Neuron (in vitro differentiated cells): ENCODE data around the gene DYRK1A.
"Not testable (repeated sequence)": the region's sequence is repeated elsewhere in the genome, so short reads cannot be mapped to it uniquely, and the experiment has no call there.

Experiments used
- H2AFZ ChIP-seq: one replicate; pipeline ENCODE4 v1.6.1; 2013; ENCODE audit warnings: low read depth, mild to moderate bottlenecking, inconsistent platforms, low read length, moderate library complexity
- H3K27me3 ChIP-seq: one replicate; pipeline ENCODE4 v1.6.1; 2013; ENCODE audit warnings: low read length; ENCODE audit not compliant: insufficient read depth
- H3K36me3 ChIP-seq: one replicate; pipeline ENCODE4 v1.6.1; 2013; ENCODE audit warnings: low read length; ENCODE audit not compliant: insufficient read depth
- H3K4me1 ChIP-seq: one replicate; pipeline ENCODE4 v1.6.1; 2013; ENCODE audit warnings: low read length; ENCODE audit not compliant: insufficient read depth
- H3K4me3 ChIP-seq: 2 replicates; pipeline ENCODE4 v1.5.1; 2013; ENCODE audit warnings: mild to moderate bottlenecking, low read length, moderate library complexity
- H3K9me3 ChIP-seq: one replicate; pipeline ENCODE4 v1.6.1; 2013; ENCODE audit warnings: low read length

The DYRK1A gene

GRCh38 chr21:37542512-37542911 lies 175.9 kb downstream of the DYRK1A start:
- H3K36me3 ChIP-seq = no peaks in the 10 kb centered on the region
- H3K4me3 ChIP-seq = no peak overlapping the region
- H3K27me3 ChIP-seq = no peaks in the 10 kb centered on the region
- no peak overlapping the region for H2AFZ ChIP-seq
- H3K4me1 ChIP-seq = no peaks in the 10 kb centered on the region
- peaks cover 5% of the 10 kb centered on the region for H3K9me3 ChIP-seq

- peaks cover 3% of the 10 kb centered on the region for H3K9me3 ChIP-seq
- H3K27me3 ChIP-seq = no peaks in the 10 kb centered on the region
- no peak overlapping the region for H2AFZ ChIP-seq
- no peaks in the 10 kb centered on the region for H3K4me1 ChIP-seq
- H3K36me3 ChIP-seq = no peaks in the 10 kb centered on the region
- H3K4me3 ChIP-seq = no peak overlapping the region
Measured at GRCh38 chr21:37546299-37546908, 179.8 kb downstream of the DYRK1A start.

- peaks cover 3% of the 10 kb centered on the region for H3K9me3 ChIP-seq
- H3K4me1 ChIP-seq = peaks cover 2% of the 10 kb centered on the region
- H3K4me3 ChIP-seq = no peak overlapping the region
- H3K27me3 ChIP-seq = no peaks in the 10 kb centered on the region
- H2AFZ ChIP-seq = no peak overlapping the region
- H3K36me3 ChIP-seq = no peaks in the 10 kb centered on the region
Measured at GRCh38 chr21:37546949-37547614, 180.5 kb downstream of the DYRK1A start.

GRCh38 chr21:37547615-37548200 lies 181.1 kb downstream of the DYRK1A start:
- Histone ChIP-seq H3K4me3 (no peak overlapping the region), H3K36me3 (no peaks in the 10 kb centered on the region), H3K27me3 (no peaks in the 10 kb centered on the region)

GRCh38 chr21:37548521-37548981 lies 182.0 kb downstream of the DYRK1A start:
- Histone ChIP-seq H2AFZ (no peak overlapping the region), H3K9me3 (peaks cover 3% of the 10 kb centered on the region), H3K27me3 (no peaks in the 10 kb centered on the region), H3K4me1 (peaks cover 2% of the 10 kb centered on the region), H3K4me3 (no peak overlapping the region), H3K36me3 (no peaks in the 10 kb centered on the region)

More at GRCh38 chr21:37547615-37548200, 181.1 kb downstream of the DYRK1A start:
- H3K9me3 ChIP-seq = peaks cover 3% of the 10 kb centered on the region
- peaks cover 2% of the 10 kb centered on the region for H3K4me1 ChIP-seq
- H2AFZ ChIP-seq = no peak overlapping the region

GRCh38 chr21:37549730-37550129 lies 183.2 kb downstream of the DYRK1A start:
- H3K9me3 ChIP-seq, H3K4me3 ChIP-seq, H3K36me3 ChIP-seq, H3K27me3 ChIP-seq, H3K4me1 ChIP-seq, H2AFZ ChIP-seq: not testable (repeated sequence)

GRCh38 chr21:37550157-37550556 lies 183.6 kb downstream of the DYRK1A start:
- no peak overlapping the region for H3K4me3 ChIP-seq
- no peak overlapping the region for H2AFZ ChIP-seq
- H3K9me3 ChIP-seq = peaks cover 3% of the 10 kb centered on the region
- H3K36me3 ChIP-seq = no peaks in the 10 kb centered on the region
- H3K27me3 ChIP-seq = no peaks in the 10 kb centered on the region
- peaks cover 2% of the 10 kb centered on the region for H3K4me1 ChIP-seq

GRCh38 chr21:37550618-37551330 lies 184.2 kb downstream of the DYRK1A start:
- Histone ChIP-seq H3K27me3 (no peaks in the 10 kb centered on the region), H3K9me3 (peaks cover 2% of the 10 kb centered on the region), H3K36me3 (no peaks in the 10 kb centered on the region), H2AFZ (no peak overlapping the region), H3K4me1 (peaks cover 2% of the 10 kb centered on the region), H3K4me3 (no peak overlapping the region)

- no peak overlapping the region for H3K4me3 ChIP-seq
- no peaks in the 10 kb centered on the region for H3K9me3 ChIP-seq
- peaks cover 2% of the 10 kb centered on the region for H3K4me1 ChIP-seq
- H3K27me3 ChIP-seq = no peaks in the 10 kb centered on the region
- H2AFZ ChIP-seq = no peak overlapping the region
- H3K36me3 ChIP-seq = no peaks in the 10 kb centered on the region
Measured at GRCh38 chr21:37551331-37551992, 184.9 kb downstream of the DYRK1A start.

GRCh38 chr21:37551993-37552355 lies 185.4 kb downstream of the DYRK1A start:
- Histone ChIP-seq H3K4me1 (peaks cover 2% of the 10 kb centered on the region), H2AFZ (no peak overlapping the region), H3K36me3 (no peaks in the 10 kb centered on the region), H3K27me3 (no peaks in the 10 kb centered on the region), H3K9me3 (no peaks in the 10 kb centered on the region), H3K4me3 (no peak overlapping the region)

- H3K9me3 ChIP-seq = no peaks in the 10 kb centered on the region
- H3K27me3 ChIP-seq = no peaks in the 10 kb centered on the region
- H3K4me1 ChIP-seq = peaks cover 2% of the 10 kb centered on the region
- no peaks in the 10 kb centered on the region for H3K36me3 ChIP-seq
- H2AFZ ChIP-seq = no peak overlapping the region
- H3K4me3 ChIP-seq = no peak overlapping the region
Measured at GRCh38 chr21:37552496-37553029, 186.0 kb downstream of the DYRK1A start.

- no peaks in the 10 kb centered on the region for H3K9me3 ChIP-seq
- no peak overlapping the region for H2AFZ ChIP-seq
- no peak overlapping the region for H3K4me3 ChIP-seq
- H3K4me1 ChIP-seq = peaks cover 2% of the 10 kb centered on the region
- no peaks in the 10 kb centered on the region for H3K27me3 ChIP-seq
- H3K36me3 ChIP-seq = no peaks in the 10 kb centered on the region
Measured at GRCh38 chr21:37553078-37553481, 186.5 kb downstream of the DYRK1A start.
